ENCODE measurements around the gene UBFD1. TPM values are rescaled to one million over a fixed set of nuclear protein-coding genes. Genes with fewer than 3 reads are reported as not detected.
"Not testable (repeated sequence)": the region's sequence is repeated elsewhere in the genome, so short reads cannot be mapped to it uniquely, and the experiment has no call there.

The UBFD1 gene
- total RNA-seq, 1 experiment from 2014 or later, result 98.2 TPM

DNA sequence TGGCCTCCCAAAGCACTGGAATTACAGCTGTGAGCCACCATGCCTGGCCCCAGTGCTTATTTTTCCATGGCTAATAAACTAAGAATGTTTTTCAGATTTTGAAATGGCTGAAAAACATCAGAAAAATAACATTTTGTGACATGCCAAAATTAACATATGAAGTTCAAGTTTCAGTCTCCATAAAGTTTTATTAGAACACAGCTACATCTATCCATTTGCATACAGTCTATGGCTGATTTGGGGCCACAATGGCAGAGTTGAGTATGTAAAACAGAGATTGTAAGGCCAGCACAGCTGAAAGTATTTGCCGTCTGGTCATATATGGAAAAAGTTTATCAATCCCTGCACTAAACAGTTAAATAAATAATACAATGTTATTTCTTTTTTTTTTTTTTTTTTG, 52.4 kb downstream of the UBFD1 start:
- no peak overlapping the region for H3K27ac ChIP-seq
- ChIA-PET POLR2A (ENCODE audit: unreplicated experiment) (no interaction called here), CTCF (no interaction called here)
- H3K27me3 ChIP-seq (ENCODE audit: insufficient read depth, low read depth), result no peaks in the 10 kb centered on the region
- H2AFZ ChIP-seq, result no peak overlapping the region
- H3F3A ChIP-seq (ENCODE audit: insufficient read depth, low read depth), result peaks cover 4% of the 10 kb centered on the region; the same call in 1 of the 2 replicates
- no peaks in the 10 kb centered on the region for H4K20me1 ChIP-seq (ENCODE audit: insufficient read depth)
- no peak for DNase-seq
- no peaks in the 10 kb centered on the region for H3K4me1 ChIP-seq (replicated peaks; ENCODE audit: insufficient read depth)
- peaks cover 13% of the 10 kb centered on the region; the same call in 1 of the 2 replicates for H3K36me3 ChIP-seq (ENCODE audit: low read depth)
- intact Hi-C loops (cut with micrococcal nuclease; ENCODE audit: unreplicated experiment), result no loop called here
- H3K9me3 ChIP-seq (ENCODE audit: insufficient read depth, low read depth), result no peaks in the 10 kb centered on the region
- no peaks in the 10 kb centered on the region for H3K9me2 ChIP-seq (ENCODE audit: insufficient read depth)
- H3K4me2 ChIP-seq, result no peak overlapping the region
- H3K4me3 ChIP-seq, result no peak overlapping the region
- TF ChIP-seq, protein P1, sequence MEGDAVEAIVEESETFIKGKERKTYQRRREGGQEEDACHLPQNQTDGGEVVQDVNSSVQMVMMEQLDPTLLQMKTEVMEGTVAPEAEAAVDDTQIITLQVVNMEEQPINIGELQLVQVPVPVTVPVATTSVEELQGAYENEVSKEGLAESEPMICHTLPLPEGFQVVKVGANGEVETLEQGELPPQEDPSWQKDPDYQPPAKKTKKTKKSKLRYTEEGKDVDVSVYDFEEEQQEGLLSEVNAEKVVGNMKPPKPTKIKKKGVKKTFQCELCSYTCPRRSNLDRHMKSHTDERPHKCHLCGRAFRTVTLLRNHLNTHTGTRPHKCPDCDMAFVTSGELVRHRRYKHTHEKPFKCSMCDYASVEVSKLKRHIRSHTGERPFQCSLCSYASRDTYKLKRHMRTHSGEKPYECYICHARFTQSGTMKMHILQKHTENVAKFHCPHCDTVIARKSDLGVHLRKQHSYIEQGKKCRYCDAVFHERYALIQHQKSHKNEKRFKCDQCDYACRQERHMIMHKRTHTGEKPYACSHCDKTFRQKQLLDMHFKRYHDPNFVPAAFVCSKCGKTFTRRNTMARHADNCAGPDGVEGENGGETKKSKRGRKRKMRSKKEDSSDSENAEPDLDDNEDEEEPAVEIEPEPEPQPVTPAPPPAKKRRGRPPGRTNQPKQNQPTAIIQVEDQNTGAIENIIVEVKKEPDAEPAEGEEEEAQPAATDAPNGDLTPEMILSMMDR (conservative IDR thresholded peaks at IDR 0.05), result no peak
- no peak for TF ChIP-seq EZH2 (IDR thresholded peaks at IDR 0.05; ENCODE audit: low read depth)
- no TSS peak for BruUV-seq (replicated peaks)
- no peaks in the 10 kb centered on the region for H3K79me2 ChIP-seq (ENCODE audit: low read depth)

DNA sequence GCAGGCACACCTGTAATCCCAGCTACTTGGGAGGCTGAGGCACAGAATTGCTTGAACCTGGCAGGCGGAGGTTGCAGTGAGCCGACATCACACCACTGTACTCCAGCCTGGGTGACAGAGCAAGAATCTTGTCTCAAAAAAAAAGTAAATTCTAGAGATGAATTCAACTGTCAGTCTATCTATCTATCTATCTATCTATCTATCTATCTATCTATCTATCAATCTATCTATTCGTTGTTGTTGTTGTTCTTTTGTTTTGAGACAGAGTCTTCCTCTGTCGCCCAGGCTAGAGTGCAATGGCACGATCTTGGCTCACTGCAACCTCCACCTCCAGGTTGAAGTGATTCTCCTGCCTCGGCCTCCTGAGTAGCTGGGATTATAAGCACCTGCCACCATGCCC, 53.4 kb downstream of the UBFD1 start:
- CTCF ChIA-PET; H3K27ac ChIP-seq; intact Hi-C loops (cut with micrococcal nuclease; ENCODE audit: unreplicated experiment); H3K4me1 ChIP-seq (replicated peaks; ENCODE audit: insufficient read depth); H3F3A ChIP-seq (ENCODE audit: insufficient read depth, low read depth); H3K9me2 ChIP-seq (ENCODE audit: insufficient read depth); H3K4me3 ChIP-seq; H3K4me2 ChIP-seq; BruUV-seq (replicated peaks); POLR2A ChIA-PET (ENCODE audit: unreplicated experiment); H3K79me2 ChIP-seq (ENCODE audit: low read depth); H3K9me3 ChIP-seq (ENCODE audit: insufficient read depth, low read depth); DNase-seq; H2AFZ ChIP-seq; H4K20me1 ChIP-seq (ENCODE audit: insufficient read depth); H3K27me3 ChIP-seq (ENCODE audit: insufficient read depth, low read depth): not testable (repeated sequence)
- H3K36me3 ChIP-seq (ENCODE audit: low read depth), result peaks cover 13% of the 10 kb centered on the region; the same call in 1 of the 2 replicates

DNA sequence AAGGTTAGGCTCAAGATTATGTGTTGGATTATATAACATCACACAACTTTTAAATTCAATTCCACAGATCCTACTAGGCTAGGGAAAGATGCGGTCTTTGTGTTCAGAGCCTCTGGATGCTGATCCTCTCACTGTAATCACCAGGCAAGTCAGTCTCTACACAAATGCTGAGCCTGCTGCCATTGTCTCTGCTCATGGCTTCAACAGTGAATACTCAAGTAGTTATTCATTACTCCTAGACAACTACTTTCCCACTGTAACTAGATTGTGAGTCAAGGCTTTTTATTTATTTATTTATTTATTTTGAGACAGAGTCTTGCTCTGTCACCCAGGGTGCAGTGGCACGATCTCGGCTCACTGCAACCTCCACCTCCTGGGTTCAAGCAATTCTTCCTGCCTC, 54.4 kb downstream of the UBFD1 start:
- Histone ChIP-seq H2AFZ (no peak overlapping the region), H3K27me3 (ENCODE audit: insufficient read depth, low read depth) (no peaks in the 10 kb centered on the region), H3F3A (ENCODE audit: insufficient read depth, low read depth) (peaks cover 4% of the 10 kb centered on the region; the same call in 1 of the 2 replicates), H3K27ac (no peak overlapping the region), H3K79me2 (ENCODE audit: low read depth) (no peaks in the 10 kb centered on the region), H3K36me3 (ENCODE audit: low read depth) (peaks cover 13% of the 10 kb centered on the region; the same call in 1 of the 2 replicates), H3K9me2 (ENCODE audit: insufficient read depth) (no peaks in the 10 kb centered on the region), H3K4me2 (no peak overlapping the region), H4K20me1 (ENCODE audit: insufficient read depth) (no peaks in the 10 kb centered on the region), H3K4me1 (replicated peaks; ENCODE audit: insufficient read depth) (no peaks in the 10 kb centered on the region), H3K9me3 (ENCODE audit: insufficient read depth, low read depth) (no peaks in the 10 kb centered on the region), H3K4me3 (no peak overlapping the region)
- no peak for DNase-seq
- ChIA-PET POLR2A (ENCODE audit: unreplicated experiment) (no interaction called here), CTCF (no interaction called here)
- no peak for TF ChIP-seq EZH2 (IDR thresholded peaks at IDR 0.05; ENCODE audit: low read depth)
- TF ChIP-seq, protein P1 (conservative IDR thresholded peaks at IDR 0.05), result no peak
- BruUV-seq (replicated peaks), result no TSS peak
- intact Hi-C loops (cut with micrococcal nuclease; ENCODE audit: unreplicated experiment), result no loop called here

DNA sequence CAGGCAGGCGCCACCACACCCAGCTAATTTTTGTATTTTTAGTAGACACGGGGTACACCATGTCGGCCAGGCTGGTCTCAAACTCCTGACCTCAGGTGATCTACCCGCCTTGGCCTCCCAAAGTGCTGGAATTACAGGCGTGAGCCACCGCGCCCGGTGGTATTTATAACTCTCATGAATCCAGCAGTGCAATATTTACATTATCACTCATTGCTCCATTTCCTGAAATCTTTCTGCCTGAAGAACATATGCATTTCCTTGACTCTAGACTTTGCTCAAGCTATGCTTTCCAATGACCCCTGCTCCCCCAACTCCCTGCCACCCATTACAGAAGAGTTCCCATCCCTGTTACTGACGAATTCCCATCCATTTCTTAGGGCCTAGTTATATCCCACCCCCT, 58.3 kb downstream of the UBFD1 start:
- Histone ChIP-seq H3F3A (ENCODE audit: insufficient read depth, low read depth) (no peaks in the 10 kb centered on the region), H3K9me2 (ENCODE audit: insufficient read depth) (no peaks in the 10 kb centered on the region), H3K36me3 (ENCODE audit: low read depth) (peaks cover 21% of the 10 kb centered on the region), H3K27me3 (ENCODE audit: insufficient read depth, low read depth) (no peaks in the 10 kb centered on the region), H2AFZ (no peak overlapping the region), H3K4me2 (no peak overlapping the region), H3K4me1 (replicated peaks; ENCODE audit: insufficient read depth) (no peaks in the 10 kb centered on the region), H4K20me1 (ENCODE audit: insufficient read depth) (no peaks in the 10 kb centered on the region), H3K4me3 (no peak overlapping the region), H3K9me3 (ENCODE audit: insufficient read depth, low read depth) (no peaks in the 10 kb centered on the region), H3K27ac (no peak overlapping the region), H3K79me2 (ENCODE audit: low read depth) (no peaks in the 10 kb centered on the region)
- CTCF ChIA-PET, result no interaction called here
- TF ChIP-seq, protein P1 (conservative IDR thresholded peaks at IDR 0.05), result no peak
- no peak for TF ChIP-seq EZH2 (IDR thresholded peaks at IDR 0.05; ENCODE audit: low read depth)
- intact Hi-C loops (cut with micrococcal nuclease; ENCODE audit: unreplicated experiment), result no loop called here
- POLR2A ChIA-PET (ENCODE audit: unreplicated experiment), result no interaction called here
- DNase-seq, result no peak
- no TSS peak for BruUV-seq (replicated peaks)

All from PC-9 (cell line).